Sigmoid colon (tissue), 4 donors: ENCODE data around the gene CDA.

Experiments
- EP300 ChIP-seq, 4 donors: sonication (generic); formaldehyde crosslinking; IDR thresholded peaks; one replicate each; pipeline ENCODE4 v1.6.1; 2017; ENCODE audit warnings: antibody characterized with exemption in 4 of 4
- POLR2A ChIP-seq, 2 donors: fragments of 450-650 bp; IDR thresholded peaks; one replicate each; pipeline ENCODE4 v1.6.1; 2016; ENCODE audit warnings: antibody characterized with exemption in 2 of 2, mild to moderate bottlenecking in 2 of 2, moderate library complexity in 2 of 2
- TF ChIP-seq, protein P1 (sequence below), 4 experiments: fragments of 450-650 bp in 3 of 4; fragments of 200-600 bp in 1 of 4; IDR thresholded peaks; one replicate each; pipeline ENCODE4 v1.5.1; 2016 to 2019; ENCODE audit warnings: antibody characterized with exemption in 4 of 4, mild to moderate bottlenecking in 3 of 4, moderate library complexity in 2 of 4

DNA sequence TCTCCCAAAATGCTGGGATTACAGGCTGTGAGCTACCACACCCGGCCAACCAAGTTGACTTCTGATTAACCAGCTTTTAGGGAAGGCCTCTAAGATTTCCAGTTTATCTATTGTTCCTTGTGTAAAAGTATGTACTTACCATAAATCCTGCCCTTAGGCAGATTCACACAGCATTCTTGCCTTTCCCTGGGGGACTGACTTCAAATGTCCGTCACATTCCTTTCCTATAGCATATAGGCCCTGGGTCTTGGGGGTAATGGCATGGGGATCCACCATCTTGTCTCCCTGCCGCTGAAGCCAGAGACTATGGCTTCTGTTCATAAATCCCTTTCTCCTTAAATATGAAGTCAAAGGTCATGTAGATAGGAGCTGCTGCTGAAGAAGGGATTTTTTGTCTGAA is 43.5 kb downstream of the CDA start:
- TF ChIP-seq, protein P1, sequence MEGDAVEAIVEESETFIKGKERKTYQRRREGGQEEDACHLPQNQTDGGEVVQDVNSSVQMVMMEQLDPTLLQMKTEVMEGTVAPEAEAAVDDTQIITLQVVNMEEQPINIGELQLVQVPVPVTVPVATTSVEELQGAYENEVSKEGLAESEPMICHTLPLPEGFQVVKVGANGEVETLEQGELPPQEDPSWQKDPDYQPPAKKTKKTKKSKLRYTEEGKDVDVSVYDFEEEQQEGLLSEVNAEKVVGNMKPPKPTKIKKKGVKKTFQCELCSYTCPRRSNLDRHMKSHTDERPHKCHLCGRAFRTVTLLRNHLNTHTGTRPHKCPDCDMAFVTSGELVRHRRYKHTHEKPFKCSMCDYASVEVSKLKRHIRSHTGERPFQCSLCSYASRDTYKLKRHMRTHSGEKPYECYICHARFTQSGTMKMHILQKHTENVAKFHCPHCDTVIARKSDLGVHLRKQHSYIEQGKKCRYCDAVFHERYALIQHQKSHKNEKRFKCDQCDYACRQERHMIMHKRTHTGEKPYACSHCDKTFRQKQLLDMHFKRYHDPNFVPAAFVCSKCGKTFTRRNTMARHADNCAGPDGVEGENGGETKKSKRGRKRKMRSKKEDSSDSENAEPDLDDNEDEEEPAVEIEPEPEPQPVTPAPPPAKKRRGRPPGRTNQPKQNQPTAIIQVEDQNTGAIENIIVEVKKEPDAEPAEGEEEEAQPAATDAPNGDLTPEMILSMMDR (IDR thresholded peaks at IDR 0.05) = no peak
- no peak for TF ChIP-seq POLR2A (IDR thresholded peaks at IDR 0.05)
- TF ChIP-seq EP300 (IDR thresholded peaks at IDR 0.05) = no peak
